Measurements from ENCODE around the gene AGBL3.
A peak's percentile ranks its signal among the peaks of the same experiment; 100 is the strongest.

AGBL3 gene

GRCh38 chr7:135158874-135159273, 172.6 kb downstream of the AGBL3 start:
- Mint-ChIP-seq H3K27me3 (no peaks in the 10 kb centered on the region), H3K4me1 (ENCODE audit: low read depth) (peaks cover 67% of the 10 kb centered on the region), H3K27ac (peak overlapping the region; percentile 92), H3K9me3 (peaks cover 52% of the 10 kb centered on the region), H3K36me3 (ENCODE audit: low read depth) (peaks cover 96% of the 10 kb centered on the region), H3K4me3 (no peak overlapping the region)
- DNase-seq, result no peak

GRCh38 chr7:135159359-135160085, 173.2 kb downstream of the AGBL3 start:
- H3K27ac Mint-ChIP-seq, result peak overlapping the region; percentile 92
- H3K4me1 Mint-ChIP-seq (ENCODE audit: low read depth), result peaks cover 64% of the 10 kb centered on the region
- H3K27me3 Mint-ChIP-seq, result no peaks in the 10 kb centered on the region
- peaks cover 96% of the 10 kb centered on the region for H3K36me3 Mint-ChIP-seq (ENCODE audit: low read depth)
- H3K9me3 Mint-ChIP-seq, result peaks cover 46% of the 10 kb centered on the region
- no peak for DNase-seq
- H3K4me3 Mint-ChIP-seq, result no peak overlapping the region

- peaks cover 96% of the 10 kb centered on the region for H3K36me3 Mint-ChIP-seq (ENCODE audit: low read depth)
- H3K4me1 Mint-ChIP-seq (ENCODE audit: low read depth), result peaks cover 59% of the 10 kb centered on the region
- H3K27ac Mint-ChIP-seq, result peak overlapping the region; percentile 92
- peaks cover 38% of the 10 kb centered on the region for H3K9me3 Mint-ChIP-seq
- no peak for DNase-seq
- no peak overlapping the region for H3K4me3 Mint-ChIP-seq
- no peaks in the 10 kb centered on the region for H3K27me3 Mint-ChIP-seq
Observed at GRCh38 chr7:135160098-135160857, 174.0 kb downstream of the AGBL3 start.

- peaks cover 66% of the 10 kb centered on the region for H3K4me1 Mint-ChIP-seq (ENCODE audit: low read depth)
- no peak for DNase-seq
Observed at GRCh38 chr7:135160858-135161653, 174.7 kb downstream of the AGBL3 start.

GRCh38 chr7:135161669-135162068, 175.4 kb downstream of the AGBL3 start:
- peaks cover 72% of the 10 kb centered on the region for H3K4me1 Mint-ChIP-seq (ENCODE audit: low read depth)
- H3K9me3 Mint-ChIP-seq, result peaks cover 25% of the 10 kb centered on the region
- no peak overlapping the region for H3K4me3 Mint-ChIP-seq
- no peaks in the 10 kb centered on the region for H3K27me3 Mint-ChIP-seq
- H3K27ac Mint-ChIP-seq, result peak overlapping the region; percentile 92
- H3K36me3 Mint-ChIP-seq (ENCODE audit: low read depth), result peaks cover 96% of the 10 kb centered on the region
- DNase-seq, result no peak

More at GRCh38 chr7:135160858-135161653, 174.7 kb downstream of the AGBL3 start:
- Mint-ChIP-seq H3K27ac (peak overlapping the region; percentile 92), H3K36me3 (ENCODE audit: low read depth) (peaks cover 96% of the 10 kb centered on the region), H3K27me3 (no peaks in the 10 kb centered on the region), H3K9me3 (peaks cover 31% of the 10 kb centered on the region), H3K4me3 (no peak overlapping the region)

- DNase-seq, result no peak
- Mint-ChIP-seq H3K36me3 (ENCODE audit: low read depth) (peaks cover 96% of the 10 kb centered on the region), H3K4me3 (no peak overlapping the region), H3K27ac (peak overlapping the region; percentile 92), H3K9me3 (peaks cover 17% of the 10 kb centered on the region), H3K4me1 (ENCODE audit: low read depth) (peaks cover 73% of the 10 kb centered on the region), H3K27me3 (no peaks in the 10 kb centered on the region)
Observed at GRCh38 chr7:135162382-135163001, 176.2 kb downstream of the AGBL3 start.

- no peak overlapping the region for H3K4me3 Mint-ChIP-seq
- peaks cover 79% of the 10 kb centered on the region for H3K4me1 Mint-ChIP-seq (ENCODE audit: low read depth)
- DNase-seq, result no peak
- peak overlapping the region; percentile 67 for H3K27ac Mint-ChIP-seq
- H3K36me3 Mint-ChIP-seq (ENCODE audit: low read depth), result peaks cover 97% of the 10 kb centered on the region
- H3K27me3 Mint-ChIP-seq, result no peaks in the 10 kb centered on the region
- H3K9me3 Mint-ChIP-seq, result peaks cover 15% of the 10 kb centered on the region
Observed at GRCh38 chr7:135164357-135165061, 178.2 kb downstream of the AGBL3 start.

- Mint-ChIP-seq H3K4me3 (no peak overlapping the region), H3K27me3 (no peaks in the 10 kb centered on the region), H3K9me3 (peaks cover 15% of the 10 kb centered on the region), H3K27ac (peak overlapping the region; percentile 90), H3K4me1 (ENCODE audit: low read depth) (peaks cover 72% of the 10 kb centered on the region), H3K36me3 (ENCODE audit: low read depth) (peaks cover 91% of the 10 kb centered on the region)
- DNase-seq, result no peak
Observed at GRCh38 chr7:135165862-135166261, 179.6 kb downstream of the AGBL3 start.

- H3K4me1 Mint-ChIP-seq (ENCODE audit: low read depth), result peaks cover 69% of the 10 kb centered on the region
- H3K9me3 Mint-ChIP-seq, result peaks cover 14% of the 10 kb centered on the region
- DNase-seq, result no peak
- H3K27ac Mint-ChIP-seq, result peak overlapping the region; percentile 90
- no peaks in the 10 kb centered on the region for H3K27me3 Mint-ChIP-seq
- H3K4me3 Mint-ChIP-seq, result peak overlapping the region; percentile 15
- H3K36me3 Mint-ChIP-seq (ENCODE audit: low read depth), result peaks cover 85% of the 10 kb centered on the region
Observed at GRCh38 chr7:135166338-135166990, 180.2 kb downstream of the AGBL3 start.

- H3K27ac Mint-ChIP-seq, result peak overlapping the region; percentile 90
- H3K4me3 Mint-ChIP-seq, result peak overlapping the region; percentile 95
- H3K9me3 Mint-ChIP-seq, result peaks cover 6% of the 10 kb centered on the region
- H3K36me3 Mint-ChIP-seq (ENCODE audit: low read depth), result peaks cover 79% of the 10 kb centered on the region
- DNase-seq, result no peak
- peaks cover 69% of the 10 kb centered on the region for H3K4me1 Mint-ChIP-seq (ENCODE audit: low read depth)
- H3K27me3 Mint-ChIP-seq, result no peaks in the 10 kb centered on the region
Observed at GRCh38 chr7:135167365-135167917, 181.1 kb downstream of the AGBL3 start.

GRCh38 chr7:135168001-135168400, 181.7 kb downstream of the AGBL3 start:
- no peak for DNase-seq
- no peaks in the 10 kb centered on the region for H3K27me3 Mint-ChIP-seq
- peak overlapping the region; percentile 98 for H3K27ac Mint-ChIP-seq
- peaks cover 67% of the 10 kb centered on the region for H3K4me1 Mint-ChIP-seq (ENCODE audit: low read depth)
- H3K9me3 Mint-ChIP-seq, result peaks cover under 1% of the 10 kb centered on the region
- peaks cover 73% of the 10 kb centered on the region for H3K36me3 Mint-ChIP-seq (ENCODE audit: low read depth)
- H3K4me3 Mint-ChIP-seq, result peak overlapping the region; percentile 95

GRCh38 chr7:135168489-135169140, 182.3 kb downstream of the AGBL3 start:
- H3K27me3 Mint-ChIP-seq, result no peaks in the 10 kb centered on the region
- no peaks in the 10 kb centered on the region for H3K9me3 Mint-ChIP-seq
- peaks cover 68% of the 10 kb centered on the region for H3K36me3 Mint-ChIP-seq (ENCODE audit: low read depth)
- H3K27ac Mint-ChIP-seq, result peak overlapping the region; percentile 98
- H3K4me3 Mint-ChIP-seq, result peak overlapping the region; percentile 95
- no peak for DNase-seq
- H3K4me1 Mint-ChIP-seq (ENCODE audit: low read depth), result peaks cover 66% of the 10 kb centered on the region
